B cell (primary cell): ENCODE data around the gene CUL1.

ENCODE experiments used
- CTCF ChIP-seq: fragments of 200-600 bp; IDR thresholded peaks from one replicate; pipeline ENCODE4 v1.8.0; 2022; ENCODE audit warnings: antibody characterized with exemption, mild to moderate bottlenecking
- EZH2 ChIP-seq: IDR thresholded peaks from 2 replicates; pipeline ENCODE4 v1.6.1; 2012; ENCODE audit warnings: borderline replicate concordance, low read depth, mild to moderate bottlenecking, moderate library complexity, low read length; ENCODE audit not compliant: insufficient read depth, poor library complexity, severe bottlenecking

DNA sequence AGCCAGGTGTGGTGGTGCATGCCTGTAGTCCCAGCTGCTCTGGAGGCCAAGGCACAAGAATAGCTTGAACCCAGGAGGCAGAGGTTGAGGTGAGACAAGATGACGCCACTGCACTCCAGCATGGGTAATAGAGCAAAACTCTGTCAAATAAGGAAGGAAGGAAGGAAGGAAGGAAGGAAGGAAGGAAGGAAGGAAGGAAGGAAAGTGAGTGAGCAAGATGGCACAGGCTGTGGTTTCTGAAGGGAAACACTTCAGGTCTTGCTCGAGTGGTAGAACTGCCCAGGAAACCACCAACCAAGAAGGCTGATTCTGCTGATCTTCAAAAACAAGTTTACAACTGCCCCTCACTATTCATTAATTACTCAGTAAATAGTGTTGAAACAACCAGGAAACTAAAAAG, 140.2 kb downstream of the CUL1 start:
- TF ChIP-seq CTCF (no peak), EZH2 (no peak)
